DND-41 (cell line): Measurements from ENCODE around the gene AJAP1.

Experiments
- ATAC-seq: fragments of 200-7000 bp; cut with Tn5 transposase; 3 replicates; pipeline ENCODE4 v1.9.1; 2021; ENCODE audit warnings: low read depth; ENCODE audit not compliant: insufficient read depth
- DNase-seq: peaks from one replicate; pipeline ENCODE4 v3.0.0-alpha.2; 2020
- H2AFZ ChIP-seq: 2 replicates; pipeline ENCODE4 v1.6.0; 2012; ENCODE audit warnings: low read depth, low read length
- H3K27ac ChIP-seq: 2 replicates; pipeline ENCODE4 v1.5.1; 2012; ENCODE audit warnings: low read length, inconsistent platforms
- H3K27me3 ChIP-seq: fragments of 200-600 bp; sonication (generic); 2 replicates; pipeline ENCODE4 v1.6.0; 2012; ENCODE audit warnings: low read length, mild to moderate bottlenecking, inconsistent platforms; ENCODE audit not compliant: insufficient read depth, poor library complexity
- H3K36me3 ChIP-seq: 2 replicates; pipeline ENCODE4 v1.5.1; 2012; ENCODE audit warnings: low read length, inconsistent platforms; ENCODE audit not compliant: insufficient read depth
- H3K4me1 ChIP-seq: 2 replicates; pipeline ENCODE4 v1.5.1; 2012; ENCODE audit warnings: mild to moderate bottlenecking, low read length; ENCODE audit not compliant: insufficient read depth
- H3K4me2 ChIP-seq: 2 replicates; pipeline ENCODE4 v1.6.0; 2012; ENCODE audit warnings: mild to moderate bottlenecking, moderate library complexity, low read length, inconsistent platforms; ENCODE audit not compliant: insufficient read depth
- H3K4me3 ChIP-seq, 2 experiments: fragments of 200-600 bp in 1 of 2; shearing (Covaris generic) in 1 of 2; 2 replicates each; pipeline ENCODE4 v1.5.1; 2012 to 2016; ENCODE audit warnings: inconsistent platforms in 2 of 2, low read length in 2 of 2, mild to moderate bottlenecking in 2 of 2, low read depth in 1 of 2, moderate library complexity in 1 of 2
- H3K79me2 ChIP-seq: 2 replicates; pipeline ENCODE4 v1.6.0; 2012; ENCODE audit warnings: low read length, inconsistent platforms; ENCODE audit not compliant: insufficient read depth
- H3K9ac ChIP-seq: 2 replicates; pipeline ENCODE4 v1.6.0; 2012; ENCODE audit warnings: low read depth, mild to moderate bottlenecking, inconsistent platforms, low read length, moderate library complexity
- H3K9me3 ChIP-seq: 2 replicates; pipeline ENCODE4 v1.5.1; 2012; ENCODE audit warnings: low read length, moderate library complexity, mild to moderate bottlenecking, inconsistent platforms; ENCODE audit not compliant: insufficient read depth, severe bottlenecking
- H4K20me1 ChIP-seq: 2 replicates; pipeline ENCODE4 v1.6.0; 2012; ENCODE audit warnings: low read length; ENCODE audit not compliant: insufficient read depth
- CTCF ChIP-seq: IDR thresholded peaks from 2 replicates; pipeline ENCODE4 v1.5.1; 2012; ENCODE audit warnings: borderline replicate concordance, low read length, moderate library complexity, mild to moderate bottlenecking; ENCODE audit not compliant: poor library complexity, severe bottlenecking; ENCODE audit errors: extremely low read depth
- EZH2 ChIP-seq: IDR thresholded peaks from 3 replicates; pipeline ENCODE4 v1.6.1; 2012; ENCODE audit warnings: borderline replicate concordance, low read depth, mild to moderate bottlenecking, moderate library complexity, low read length, inconsistent platforms; ENCODE audit not compliant: severe bottlenecking

AJAP1 gene

GRCh38 chr1:4640931-4641330 is 13.5 kb upstream of the AJAP1 start:
- Histone ChIP-seq H3K4me2 (no peak overlapping the region), H3K9me3 (no peaks in the 10 kb centered on the region), H3K27me3 (no peaks in the 10 kb centered on the region), H3K27ac (no peak overlapping the region), H3K4me3 (no peak overlapping the region), H4K20me1 (no peaks in the 10 kb centered on the region), H3K9ac (no peak overlapping the region), H2AFZ (no peak overlapping the region), H3K79me2 (no peaks in the 10 kb centered on the region), H3K36me3 (no peaks in the 10 kb centered on the region), H3K4me1 (no peaks in the 10 kb centered on the region)
- DNase-seq (no peak), ATAC-seq (no peak)
- TF ChIP-seq CTCF (no peak), EZH2 (no peak)

DNA sequence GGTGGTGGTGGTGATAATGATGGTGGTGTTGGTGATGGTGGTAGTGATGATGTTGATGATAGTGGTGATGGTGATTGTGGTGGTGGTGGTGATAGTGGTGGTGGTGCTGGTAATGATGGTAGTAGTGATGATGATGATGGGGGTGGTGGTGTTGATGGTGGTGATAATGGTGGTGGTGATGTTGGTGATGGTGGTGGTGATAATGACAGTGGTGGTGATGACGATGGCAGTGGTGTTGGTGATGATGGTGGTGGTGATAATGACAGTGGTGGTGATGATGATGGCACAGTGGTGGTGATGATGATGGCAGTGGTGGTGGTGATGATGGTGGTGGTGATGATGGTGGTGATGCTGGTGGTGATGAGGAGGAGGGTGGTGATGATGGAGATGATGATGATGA is 7.0 kb upstream of the AJAP1 start:
- Histone ChIP-seq H3K9me3 (no peaks in the 10 kb centered on the region), H3K9ac (no peak overlapping the region), H3K4me3 (no peak overlapping the region), H4K20me1 (no peaks in the 10 kb centered on the region), H3K4me1 (no peaks in the 10 kb centered on the region), H3K27ac (no peak overlapping the region), H3K27me3 (no peaks in the 10 kb centered on the region), H2AFZ (no peak overlapping the region), H3K79me2 (no peaks in the 10 kb centered on the region), H3K4me2 (no peak overlapping the region), H3K36me3 (no peaks in the 10 kb centered on the region)
- TF ChIP-seq CTCF: no peak
- ATAC-seq: no peak
- no peak for DNase-seq

DNA sequence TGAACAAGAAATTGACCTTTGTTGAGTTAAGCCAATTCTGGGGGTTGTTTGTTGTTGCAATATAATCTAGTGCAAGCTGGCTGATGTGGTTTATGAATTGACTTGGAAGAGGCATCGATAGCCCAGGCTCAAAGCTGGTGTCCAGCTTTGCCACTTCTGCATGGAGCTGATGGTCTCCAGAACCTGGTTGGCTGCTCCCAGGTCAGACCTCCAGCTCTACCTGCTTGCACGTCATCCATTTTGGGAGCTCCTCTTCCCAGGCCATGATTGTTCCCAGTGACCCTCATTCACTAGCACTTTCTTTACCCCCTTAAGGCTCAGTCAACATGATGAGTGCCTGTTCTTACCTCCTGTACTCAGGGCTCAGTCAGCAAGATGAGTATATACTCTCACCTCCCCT is 5.8 kb upstream of the AJAP1 start:
- Histone ChIP-seq H4K20me1 (no peaks in the 10 kb centered on the region), H3K79me2 (no peaks in the 10 kb centered on the region), H3K36me3 (no peaks in the 10 kb centered on the region), H3K4me3 (no peak overlapping the region), H3K4me2 (no peak overlapping the region), H3K9ac (no peak overlapping the region), H3K4me1 (no peaks in the 10 kb centered on the region), H3K27me3 (no peaks in the 10 kb centered on the region), H3K9me3 (no peaks in the 10 kb centered on the region), H2AFZ (no peak overlapping the region), H3K27ac (no peak overlapping the region)
- TF ChIP-seq CTCF (no peak), EZH2 (no peak)
- no peak for DNase-seq
- ATAC-seq: no peak

DNA sequence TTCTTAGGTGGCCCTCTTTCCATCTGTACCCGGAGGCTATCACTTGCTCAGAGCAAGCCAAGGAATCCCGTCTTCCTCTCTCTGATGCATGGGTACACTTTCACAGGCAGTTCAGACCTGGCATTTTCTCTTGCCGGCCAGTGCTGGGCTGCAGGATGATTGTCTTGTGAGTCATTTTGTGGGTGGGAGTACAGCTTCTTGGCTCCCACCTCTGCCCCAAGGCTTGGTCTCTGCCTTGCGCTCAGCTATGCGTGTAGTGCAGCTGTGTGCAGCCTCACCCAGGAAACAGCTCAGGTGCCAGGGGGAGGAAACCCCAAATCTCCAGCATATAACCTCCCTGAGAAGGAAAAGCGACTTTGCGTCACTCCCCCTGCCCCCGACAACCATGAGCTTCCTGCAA is 3.9 kb upstream of the AJAP1 start:
- H3K27ac ChIP-seq: no peak overlapping the region
- no peak overlapping the region for H3K9ac ChIP-seq
- H3K79me2 ChIP-seq: no peaks in the 10 kb centered on the region
- no peaks in the 10 kb centered on the region for H3K9me3 ChIP-seq
- ATAC-seq (no peak), DNase-seq (no peak)
- no peaks in the 10 kb centered on the region for H3K27me3 ChIP-seq
- TF ChIP-seq CTCF (no peak), EZH2 (no peak)
- no peaks in the 10 kb centered on the region for H3K36me3 ChIP-seq
- no peak overlapping the region for H3K4me2 ChIP-seq
- H3K4me3 ChIP-seq: no peak overlapping the region
- no peak overlapping the region for H2AFZ ChIP-seq
- no peaks in the 10 kb centered on the region for H4K20me1 ChIP-seq
- H3K4me1 ChIP-seq: no peaks in the 10 kb centered on the region
